NK-92 treated with Interleukin-12 subunit alpha and Interleukin-12 subunit beta, amount 100 ng/mL, for 24 hours (cell line): ENCODE measurements around the gene MFSD6.
"Not testable (repeated sequence)": the region's sequence is repeated elsewhere in the genome, so short reads cannot be mapped to it uniquely, and the experiment has no call there.

Experiments used
- DNase-seq: peaks from one replicate; lab custom pipeline; 2025; lab: John Stamatoyannopoulos, UW

Gene MFSD6

DNA sequence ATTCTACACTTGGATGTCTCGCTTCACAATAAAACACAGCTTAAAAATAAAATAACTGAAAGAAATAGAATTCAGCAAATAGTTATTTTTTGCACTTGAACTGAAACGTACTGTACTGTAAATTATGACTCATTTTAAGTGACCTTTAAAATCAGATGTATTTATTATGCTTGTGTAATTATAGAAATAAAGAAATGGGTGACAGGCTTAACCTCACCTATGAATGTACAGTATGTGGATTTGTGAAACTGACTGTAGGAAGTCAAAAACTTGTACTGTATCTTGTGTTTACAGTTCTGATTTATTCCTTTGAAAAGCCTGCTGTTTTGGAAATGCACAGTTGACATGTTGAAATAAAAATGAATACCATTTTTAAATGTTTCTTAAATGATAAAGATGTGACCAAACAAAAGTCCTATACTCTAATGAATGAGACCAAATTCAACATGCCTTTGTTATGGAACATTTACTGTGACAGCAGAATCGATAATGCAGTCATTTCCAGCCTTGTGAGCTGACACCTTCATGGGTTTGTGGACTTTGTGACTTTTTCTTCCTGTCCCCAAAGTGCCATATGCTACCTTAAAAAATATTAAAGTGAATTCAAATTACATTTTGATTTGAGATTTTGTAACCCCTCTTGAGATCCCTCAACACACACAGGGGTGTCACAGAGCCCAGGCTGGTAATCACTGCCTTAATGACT, 93.7 kb downstream of the MFSD6 start:
- no peak for DNase-seq

DNA sequence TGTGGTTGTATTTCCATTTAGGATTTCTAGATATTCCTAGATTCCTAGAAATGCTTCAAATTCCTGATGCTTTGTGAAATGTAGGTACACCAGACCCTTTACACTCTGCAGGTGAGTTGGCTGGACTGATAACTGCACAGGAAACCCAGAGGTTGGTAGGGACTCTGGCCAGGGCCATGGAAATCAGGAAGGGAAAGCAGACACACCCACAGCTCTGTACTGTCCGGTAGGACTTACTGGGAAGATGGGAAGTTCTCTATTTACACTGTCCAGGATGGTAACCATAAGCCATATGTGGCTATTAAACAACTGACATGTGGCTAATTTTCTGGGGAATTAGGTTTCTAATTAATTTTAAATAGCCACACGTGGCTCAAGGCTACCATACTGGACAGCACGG, 94.9 kb downstream of the MFSD6 start:
- DNase-seq = no peak

DNA sequence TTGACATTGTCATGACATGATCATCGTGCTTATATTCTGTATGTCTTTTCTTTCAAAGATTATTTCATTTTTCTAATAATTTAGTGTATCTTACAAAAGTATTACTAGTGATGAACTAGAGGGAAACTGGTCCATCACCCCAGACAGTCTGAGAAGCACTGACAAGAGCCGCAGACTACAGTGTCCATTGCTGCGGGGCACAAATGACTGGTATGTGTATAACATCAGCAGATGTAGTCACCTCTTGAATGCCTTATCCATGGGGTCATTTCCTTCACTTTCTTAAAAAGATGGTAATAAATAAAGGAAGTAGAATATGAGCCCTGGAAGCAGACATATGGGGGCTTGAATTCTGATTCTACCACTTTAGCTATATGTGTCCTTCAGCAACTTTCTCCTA, 96.8 kb downstream of the MFSD6 start:
- DNase-seq = no peak

- DNase-seq = no peak
Measured at GRCh38 chr2:190505696-190506095, 97.5 kb downstream of the MFSD6 start.

DNA sequence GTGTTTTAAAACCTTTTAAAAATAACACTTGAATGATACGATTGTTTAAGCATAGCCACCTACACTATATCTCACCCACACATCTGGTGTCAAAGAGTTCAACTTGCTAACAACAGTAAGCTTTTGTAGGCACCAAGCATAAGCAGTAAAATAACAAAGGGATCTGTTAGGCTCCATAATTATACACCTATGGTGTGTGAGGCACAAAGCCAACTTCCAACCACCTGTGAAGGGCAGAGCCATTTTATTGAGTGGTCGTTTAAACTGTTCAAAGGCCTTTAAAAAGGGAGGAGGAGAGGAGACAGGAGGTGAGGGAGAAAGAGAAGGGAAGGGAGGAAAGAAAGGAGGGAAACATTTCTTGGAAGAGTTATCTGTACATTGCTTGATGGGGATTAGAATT, 98.5 kb downstream of the MFSD6 start:
- DNase-seq = no peak

- DNase-seq = no peak
Measured at GRCh38 chr2:190507135-190507534, 99.0 kb downstream of the MFSD6 start.

DNA sequence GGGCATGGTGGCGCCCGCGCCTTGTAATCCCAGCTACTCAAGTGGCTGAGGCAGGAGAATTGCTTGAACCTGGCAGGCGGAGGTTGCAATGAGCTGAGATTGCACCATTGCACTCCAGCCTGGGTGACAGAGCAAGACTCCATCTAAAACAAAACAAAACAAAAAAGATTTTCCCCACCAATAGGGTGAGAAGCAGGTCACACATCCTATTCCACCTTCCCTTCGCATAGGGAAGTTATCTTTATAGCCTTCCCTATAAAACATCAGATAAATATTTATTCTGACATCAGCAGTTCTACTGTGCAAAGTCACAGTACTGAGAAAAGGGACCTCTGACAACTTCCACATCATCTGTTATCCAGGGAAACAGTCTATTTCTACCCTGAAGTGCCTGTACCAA, 101.7 kb downstream of the MFSD6 start:
- DNase-seq = not testable (repeated sequence)

DNA sequence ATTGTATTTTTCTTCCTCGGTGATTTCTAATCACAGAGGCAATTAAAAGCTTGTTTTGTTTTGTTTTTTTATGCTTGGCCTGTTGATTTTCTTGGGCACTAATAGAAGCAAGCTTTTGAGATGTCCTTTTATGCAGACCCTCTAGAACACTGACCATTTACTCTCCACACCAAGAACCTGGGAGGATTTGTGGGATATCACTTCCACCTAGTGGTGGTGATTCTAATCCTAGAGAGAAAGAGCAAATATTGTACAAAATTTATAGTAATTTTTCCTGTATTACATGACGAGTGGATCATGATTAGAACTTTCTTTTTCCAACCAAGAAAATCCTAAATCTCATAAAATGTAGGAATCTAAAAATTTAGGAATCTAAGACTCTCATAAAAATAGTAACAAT, 102.9 kb downstream of the MFSD6 start:
- no peak for DNase-seq

- no peak for DNase-seq
Measured at GRCh38 chr2:190512539-190513095, 104.5 kb downstream of the MFSD6 start.

GRCh38 chr2:190513877-190514276, 105.7 kb downstream of the MFSD6 start:
- DNase-seq = no peak

DNA sequence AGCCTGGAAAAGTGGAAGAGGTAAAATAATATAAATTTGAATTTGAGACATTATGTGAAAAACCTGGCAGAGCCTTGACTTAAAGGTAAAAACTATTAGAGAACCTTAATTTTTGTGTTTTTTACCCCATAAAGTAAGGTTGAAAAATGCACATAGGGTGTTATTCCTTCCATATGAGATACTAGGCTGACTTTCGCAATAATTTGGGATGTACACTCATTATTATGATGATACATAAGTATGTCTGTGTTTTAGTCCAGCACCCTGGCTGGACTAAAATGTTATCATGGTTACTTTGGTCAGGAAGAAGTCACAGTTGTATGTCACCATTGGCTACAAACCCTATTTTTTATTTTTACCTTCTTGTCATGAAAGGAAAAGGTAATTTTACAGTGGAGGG, 106.5 kb downstream of the MFSD6 start:
- DNase-seq = no peak

DNA sequence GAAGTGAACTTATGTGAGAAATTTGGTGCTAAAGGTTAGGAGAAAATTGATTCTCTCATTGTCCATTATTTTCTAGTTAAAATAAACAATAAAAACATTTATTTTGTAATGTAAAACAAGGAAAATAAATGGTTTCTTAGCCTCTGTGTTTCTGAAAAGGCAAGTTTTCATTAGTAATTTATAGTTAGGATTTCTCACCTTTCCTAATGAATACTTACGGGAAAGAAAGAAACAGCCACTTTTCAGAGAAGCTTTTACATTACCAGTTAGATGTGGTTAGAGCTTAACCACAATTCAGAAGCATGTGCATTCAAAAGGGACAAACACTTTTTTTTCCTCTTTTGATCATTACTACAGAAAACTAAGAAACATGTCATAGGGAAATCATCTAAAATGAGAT, 107.5 kb downstream of the MFSD6 start:
- no peak for DNase-seq

- DNase-seq = no peak
Measured at GRCh38 chr2:190517468-190517867, 109.3 kb downstream of the MFSD6 start.

DNA sequence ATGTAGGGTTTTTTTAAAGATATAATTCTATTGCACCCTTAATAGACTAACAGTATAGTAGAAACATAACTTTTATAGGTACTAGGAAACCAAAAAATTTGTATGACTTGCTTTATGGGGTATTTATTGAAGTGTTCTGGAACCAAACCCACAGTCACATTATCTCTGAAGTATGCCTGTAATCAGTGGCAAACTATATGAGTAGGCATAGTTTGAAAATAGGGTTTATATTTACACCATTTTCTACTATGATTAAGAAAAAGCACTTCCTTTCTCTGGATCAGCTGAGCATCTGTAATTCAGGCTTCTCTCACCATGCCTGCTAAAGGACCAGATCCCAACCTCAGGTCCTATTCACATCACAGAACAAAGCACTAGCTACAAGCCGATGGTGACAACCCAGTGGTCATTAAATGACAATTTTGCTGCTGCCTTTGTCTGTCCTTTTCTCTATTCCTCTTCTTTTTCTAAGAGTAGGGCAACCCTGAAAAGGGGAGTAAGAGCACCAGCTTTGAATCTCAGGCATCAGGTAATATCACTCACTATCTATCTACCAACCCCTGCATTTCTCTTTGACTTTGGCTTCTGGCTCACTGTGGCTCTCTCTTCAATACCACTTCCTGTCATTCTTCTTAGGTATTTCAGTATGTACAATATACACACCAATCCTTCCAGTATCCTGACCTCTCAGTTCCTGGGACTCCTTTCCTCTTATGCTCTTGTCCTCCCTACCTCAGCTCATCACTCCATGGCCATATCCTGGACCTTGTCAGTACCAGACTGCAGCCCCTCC, 112.0 kb downstream of the MFSD6 start:
- DNase-seq = no peak

- DNase-seq = no peak
Measured at GRCh38 chr2:190524928-190525327, 116.8 kb downstream of the MFSD6 start.

- no peak for DNase-seq
Measured at GRCh38 chr2:190526105-190526750, 118.1 kb downstream of the MFSD6 start.

DNA sequence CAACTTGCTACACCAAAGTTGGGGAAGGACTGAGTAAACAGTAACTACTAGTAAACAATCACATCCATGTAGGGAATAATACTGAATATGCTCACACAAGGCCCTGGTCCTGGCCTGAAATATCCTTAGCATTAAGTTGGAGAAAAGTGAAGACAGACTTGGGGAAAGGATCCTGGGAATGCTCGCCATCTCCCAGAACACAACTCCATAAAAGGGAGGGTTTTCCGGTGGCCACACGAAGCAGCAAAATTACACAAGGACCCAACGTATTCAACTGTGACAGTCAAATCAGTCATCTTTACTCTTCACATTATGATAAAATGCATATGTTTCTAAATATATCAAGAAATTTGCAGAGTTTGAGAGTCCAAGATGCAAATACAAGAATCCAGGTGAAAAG, 119.1 kb downstream of the MFSD6 start:
- DNase-seq = no peak

GRCh38 chr2:190527918-190528317, 119.8 kb downstream of the MFSD6 start:
- DNase-seq = no peak

GRCh38 chr2:190528521-190529001, 120.4 kb downstream of the MFSD6 start:
- DNase-seq = no peak

DNA sequence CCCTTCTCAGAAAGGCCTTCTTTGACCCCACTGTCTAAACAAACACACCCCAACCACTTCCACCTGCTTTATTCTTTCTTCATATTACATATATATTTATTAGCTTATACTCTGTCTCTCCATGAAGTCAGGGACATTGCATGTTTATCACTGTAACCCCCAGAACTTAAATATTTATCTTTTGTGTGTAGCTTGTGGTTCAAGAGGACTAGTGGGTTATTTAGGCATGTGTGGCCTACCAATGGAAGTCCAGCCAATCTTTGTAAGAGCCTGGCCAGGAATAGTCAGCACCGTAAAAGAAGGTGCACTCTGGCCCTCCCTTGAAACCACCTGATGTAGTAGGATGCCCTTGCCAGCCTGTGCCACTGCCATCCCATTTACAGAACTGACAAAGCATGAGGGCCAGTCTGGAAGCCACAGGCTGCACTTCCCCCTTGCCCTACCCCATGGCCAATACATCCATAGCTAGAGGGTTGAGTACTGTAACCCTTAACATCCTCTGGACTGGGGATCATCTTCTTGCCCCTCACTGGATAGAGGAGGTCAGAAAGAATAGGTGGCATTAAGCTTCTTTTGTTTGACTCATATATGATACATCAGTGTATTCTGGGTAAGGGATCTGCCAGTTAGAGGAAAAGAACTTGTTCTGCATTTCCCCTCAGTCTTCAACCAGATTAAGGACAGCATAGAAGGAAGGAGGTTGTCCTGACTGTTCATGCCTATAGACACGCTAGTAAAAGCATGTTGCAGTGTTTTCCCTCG, 121.5 kb downstream of the MFSD6 start:
- DNase-seq = no peak

DNA sequence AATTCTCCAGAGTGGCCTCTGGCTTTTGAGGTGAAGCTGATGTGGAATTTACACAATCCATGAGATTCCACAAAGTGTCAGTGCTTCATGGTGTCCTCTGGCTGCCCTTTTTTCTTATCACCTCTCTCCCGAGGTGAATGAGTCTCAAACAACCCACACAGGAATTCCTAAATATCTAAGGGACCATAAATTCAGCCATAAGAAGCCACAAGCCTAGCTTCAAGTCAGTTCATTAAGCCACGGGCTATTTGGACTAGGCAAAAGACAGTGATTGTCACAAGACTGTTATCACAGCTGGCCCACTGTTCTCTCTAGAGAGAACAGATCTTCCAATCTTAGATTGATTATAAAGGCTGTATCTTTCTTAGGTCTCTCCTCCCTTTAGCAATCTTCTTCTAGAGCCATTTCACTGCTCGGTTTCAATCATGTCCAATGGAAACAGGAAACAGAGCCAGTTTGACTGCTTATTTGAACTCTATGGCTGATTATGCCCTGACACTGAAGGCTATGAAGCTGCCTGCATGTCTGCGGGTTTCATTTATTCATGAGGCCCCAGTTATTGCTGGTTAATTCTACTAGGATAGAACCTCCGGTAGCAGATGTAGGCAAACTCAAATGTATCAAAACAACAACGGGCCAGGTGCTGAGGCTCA, 122.2 kb downstream of the MFSD6 start:
- no peak for DNase-seq
